K562 (cell line): ENCODE data around the gene SCNN1B. TPM values are rescaled to one million over a fixed set of nuclear protein-coding genes. Genes with fewer than 3 reads are reported as not detected.

ENCODE experiments used
- CEBPG ChIP-seq, 3 experiments: fragments of 200-800 bp in 1 of 3; sonication (Bioruptor generic) in 1 of 3; sonication (generic) in 1 of 3; formaldehyde crosslinking in 1 of 3; IDR thresholded peaks in 2 of 3; conservative IDR thresholded peaks in 1 of 3; 2 replicates each; pipeline versions ENCODE4 v1.6.1 to v1.8.0; 2016 to 2022; ENCODE audit warnings: missing compliant biosample characterization in 2 of 3, missing genetic modification characterization in 2 of 3, mild to moderate bottlenecking in 1 of 3, missing genetic modification reagents in 1 of 3
- GTF2E2 ChIP-seq: fragments of 200-800 bp; sonication (Bioruptor generic); IDR thresholded peaks from 2 replicates; pipeline ENCODE4 v1.6.1; 2016; ENCODE audit warnings: missing genetic modification characterization, missing compliant biosample characterization
- MBD1 ChIP-seq: fragments of 250-450 bp; sonication (Bioruptor Pico); IDR thresholded peaks from 2 replicates; pipeline ENCODE4 v1.8.0; 2022; ENCODE audit warnings: inconsistent platforms
- MYC ChIP-seq, 2 experiments: fragments of 250-450 bp in 1 of 2; sonication (Bioruptor Pico) in 1 of 2; IDR thresholded peaks; 2 replicates each; pipeline versions ENCODE4 v1.5.1 to v1.6.1; 2012 to 2021; ENCODE audit warnings: low read depth in 2 of 2, borderline replicate concordance in 1 of 2, improper control_type of control experiment in 1 of 2, low read length in 1 of 2, mild to moderate bottlenecking in 1 of 2, moderate library complexity in 1 of 2
- NR2C2 ChIP-seq, 2 experiments: fragments of 200-800 bp in 1 of 2; sonication (Bioruptor generic) in 1 of 2; sonication (generic) in 1 of 2; formaldehyde crosslinking in 1 of 2; IDR thresholded peaks; 2 replicates each; pipeline versions ENCODE4 v1.6.1 to v1.8.0; 2016 to 2022; ENCODE audit warnings: mild to moderate bottlenecking in 1 of 2, missing compliant biosample characterization in 1 of 2, missing genetic modification characterization in 1 of 2, missing genetic modification reagents in 1 of 2
- NUFIP1 ChIP-seq: fragments of 450-650 bp; IDR thresholded peaks from 2 replicates; pipeline ENCODE4 v1.6.1; 2018; ENCODE audit not compliant: partially characterized antibody
- POLR2H ChIP-seq: IDR thresholded peaks from 2 replicates; pipeline ENCODE4 v1.6.1; 2016; ENCODE audit warnings: missing genetic modification characterization, low read depth, mild to moderate bottlenecking, control low read depth, missing compliant biosample characterization, moderate library complexity
- TRIM24 ChIP-seq, 2 experiments: fragments of 450-650 bp; IDR thresholded peaks; 2 replicates each; pipeline ENCODE4 v1.6.1; 2016
- ZBTB5 ChIP-seq: fragments of 450-650 bp; IDR thresholded peaks from 2 replicates; pipeline ENCODE4 v1.6.1; 2017; ENCODE audit warnings: antibody characterized with exemption
- ZNF121 ChIP-seq: sonication (generic); formaldehyde crosslinking; conservative IDR thresholded peaks from 2 replicates; pipeline ENCODE4 v1.8.0; 2022; ENCODE audit warnings: missing genetic modification reagents
- ZNF318 ChIP-seq, 2 experiments: fragments of 450-650 bp; IDR thresholded peaks; 2 replicates each; pipeline ENCODE4 v1.6.1; 2016; ENCODE audit warnings: mild to moderate bottlenecking in 2 of 2, borderline replicate concordance in 1 of 2, low read depth in 1 of 2, moderate library complexity in 1 of 2
- ZNF668 ChIP-seq: fragments of 250-450 bp; sonication (Bioruptor Pico); IDR thresholded peaks from 2 replicates; pipeline ENCODE4 v1.8.0; 2022; ENCODE audit warnings: mild to moderate bottlenecking, inconsistent platforms
- ZNF695 ChIP-seq: fragments of 450-650 bp; formaldehyde crosslinking; IDR thresholded peaks from 2 replicates; pipeline ENCODE4 v1.4.0; 2020; ENCODE audit warnings: mild to moderate bottlenecking, moderate library complexity
- polyA plus RNA-seq, 8 experiments: library from polyadenylated mRNA; depleted of rRNA in 4 of 8; stranded (reverse) in 5 of 8; unstranded in 3 of 8; fragments of >200 nt; fragmentation: Nextera tagmentation in 2 of 8; fragmentation: Illumina TruSeq in 1 of 8; extraction: Ambion mirVana in 2 of 8; extraction: Trizol in 1 of 8; gene quantifications; 2 replicates each; pipeline versions ENCODE4 v1.2.1 to v1.2.3, GENCODE V29; 2011 to 2014; ENCODE audit warnings: inconsistent platforms in 1 of 8, missing spikeins in 1 of 8
- total RNA-seq, 7 experiments: library from RNA; depleted of rRNA in 6 of 7; stranded (reverse); fragments of >200 nt in 6 of 7; fragmentation: Illumina TruSeq in 2 of 7; extraction: Trizol in 2 of 7; gene quantifications; 2 replicates each; pipeline versions ENCODE4 v1.2.1 to v1.2.3, GENCODE V29; 2011 to 2021; ENCODE audit warnings: low replicate concordance in 1 of 7

The SCNN1B gene
- total and polyA plus RNA-seq, 9 of the 15 experiments (the other 6 are each of a cell fraction or from before 2014, with no cell fraction given): not detected

GRCh38 chr16:23269248-23269953, 32.7 kb upstream of the SCNN1B start (continued):
- TF ChIP-seq ZNF668: no peak
- TF ChIP-seq ZNF695: no peak
- TF ChIP-seq ZNF121 (CRISPR knock-in tag): no peak
- TF ChIP-seq TRIM24 (IDR thresholded peaks at IDR 0.05): peak; percentile 57 to 88; a peak in 2 of 4 replicates
- no peak for TF ChIP-seq NR2C2 (CRISPR knock-in tag; IDR thresholded peaks at IDR 0.05)
- TF ChIP-seq NR2C2 (tag; IDR thresholded peaks at IDR 0.05): no peak; the same call in 1 of the 2 replicates
- 0 out of 2 replicates have a peak, but pooled peaks have one; percentile 23 for TF ChIP-seq POLR2H (tag)
- TF ChIP-seq GTF2E2 (tag): no peak
- no peak for TF ChIP-seq ZNF318 (IDR thresholded peaks at IDR 0.05; ENCODE audit: borderline replicate concordance in 1 of 2, low read depth in 1 of 2)
- TF ChIP-seq MBD1 (CRISPR knock-in tag): no peak
- TF ChIP-seq ZBTB5: no peak
- TF ChIP-seq NUFIP1: no peak
- TF ChIP-seq MYC (IDR thresholded peaks at IDR 0.05; ENCODE audit: low read depth, low read length): 0 out of 2 replicates have a peak, but pooled peaks have one; percentile 21
- no peak for TF ChIP-seq MYC (CRISPR knock-in tag; IDR thresholded peaks at IDR 0.05; ENCODE audit: borderline replicate concordance, low read depth)
- peak; percentile 96 for TF ChIP-seq CEBPG (CRISPR knock-in tag; IDR thresholded peaks at IDR 0.05)
- peak; percentile 70 to 98 for TF ChIP-seq CEBPG (tag; conservative IDR thresholded peaks at IDR 0.05 in 1 of 2, IDR thresholded peaks at IDR 0.05 in 1 of 2)
